Mesendoderm (in vitro differentiated cells): Measurements from ENCODE around the gene MACROD2.

ENCODE experiments used
- DNase-seq: peaks from one replicate; pipeline ENCODE4 v3.0.0; 2013
- H2AK5ac ChIP-seq: 2 replicates; pipeline ENCODE4 v1.6.1; 2013; ENCODE audit warnings: low read length, inconsistent platforms
- H2BK120ac ChIP-seq: 2 replicates; pipeline ENCODE4 v1.6.1; 2013; ENCODE audit warnings: low read depth, mild to moderate bottlenecking, low read length, moderate library complexity, mixed read lengths
- H2BK15ac ChIP-seq: replicated peaks from 2 replicates; pipeline ENCODE4 v1.6.1; 2013; ENCODE audit warnings: low read depth, mild to moderate bottlenecking, moderate library complexity
- H2BK5ac ChIP-seq: 2 replicates; pipeline ENCODE4 v1.6.1; 2013; ENCODE audit warnings: low read length, inconsistent platforms
- H3K18ac ChIP-seq: 2 replicates; pipeline ENCODE4 v1.6.1; 2013; ENCODE audit warnings: mild to moderate bottlenecking, low read length, mixed read lengths
- H3K23ac ChIP-seq: one replicate; pipeline ENCODE4 v1.6.1; 2013; ENCODE audit warnings: low read length
- H3K27ac ChIP-seq: 2 replicates; pipeline ENCODE4 v1.5.1; 2013; ENCODE audit warnings: low read depth, mild to moderate bottlenecking, inconsistent platforms, low read length, moderate library complexity
- H3K27me3 ChIP-seq: 2 replicates; pipeline ENCODE4 v1.6.1; 2013; ENCODE audit warnings: low read length, control low read depth, mild to moderate bottlenecking, inconsistent platforms; ENCODE audit not compliant: insufficient read depth, poor library complexity
- H3K36me3 ChIP-seq: 2 replicates; pipeline ENCODE4 v1.6.1; 2013; ENCODE audit warnings: low read length, inconsistent platforms; ENCODE audit not compliant: control insufficient read depth, insufficient read depth
- H3K4ac ChIP-seq: one replicate; pipeline ENCODE4 v1.6.1; 2013; ENCODE audit warnings: low read depth, mild to moderate bottlenecking, low read length, moderate library complexity
- H3K4me1 ChIP-seq: 2 replicates; pipeline ENCODE4 v1.6.1; 2013; ENCODE audit warnings: low read depth, low read length, inconsistent platforms; ENCODE audit not compliant: control insufficient read depth
- H3K4me2 ChIP-seq: 2 replicates; pipeline ENCODE4 v1.6.1; 2013; ENCODE audit warnings: low read length
- H3K4me3 ChIP-seq: 2 replicates; pipeline ENCODE4 v1.5.1; 2013; ENCODE audit warnings: mild to moderate bottlenecking, low read length
- H3K56ac ChIP-seq: one replicate; pipeline ENCODE4 v1.6.1; 2013; ENCODE audit warnings: low read length
- H3K79me1 ChIP-seq: 2 replicates; pipeline ENCODE4 v1.6.1; 2013; ENCODE audit warnings: low read length, inconsistent platforms
- H3K79me2 ChIP-seq: 2 replicates; pipeline ENCODE4 v1.6.1; 2013; ENCODE audit warnings: mild to moderate bottlenecking, low read length; ENCODE audit not compliant: control insufficient read depth, insufficient read depth
- H3K9ac ChIP-seq: 2 replicates; pipeline ENCODE4 v1.6.1; 2013; ENCODE audit warnings: low read length, inconsistent platforms
- H4K5ac ChIP-seq: one replicate; pipeline ENCODE4 v1.6.1; 2013; ENCODE audit warnings: low read length
- H4K8ac ChIP-seq: one replicate; pipeline ENCODE4 v1.6.1; 2013; ENCODE audit warnings: low read depth, mild to moderate bottlenecking, control low read depth, low read length, moderate library complexity
- WGBS: extraction: QIAGEN DNeasy Blood & Tissue Kit; methylation state at CpG from one replicate; pipeline ENCODE4 v1.1.7; 2013; ENCODE audit warnings: low lambda C conversion rate, missing lambda C conversion rate; ENCODE audit not compliant: insufficient coverage; ENCODE audit errors: extremely low coverage; 5-methylcytosine and 5-hydroxymethylcytosine counted together

MACROD2 gene

GRCh38 chr20:14647016-14647415 is 651.7 kb downstream of the MACROD2 start:
- Histone ChIP-seq H2AK5ac (no peak overlapping the region), H3K79me1 (no peaks in the 10 kb centered on the region), H3K27me3 (no peaks in the 10 kb centered on the region), H3K4me1 (no peaks in the 10 kb centered on the region), H3K27ac (no peak overlapping the region), H3K4ac (no peak overlapping the region), H4K8ac (no peak overlapping the region), H2BK120ac (no peak overlapping the region), H3K23ac (no peak overlapping the region), H3K18ac (no peak overlapping the region), H3K4me3 (no peak overlapping the region), H3K79me2 (no peaks in the 10 kb centered on the region), H3K36me3 (no peaks in the 10 kb centered on the region), H4K5ac (no peak overlapping the region), H2BK15ac (no peak overlapping the region), H3K4me2 (no peak overlapping the region), H3K9ac (no peak overlapping the region), H2BK5ac (no peak overlapping the region), H3K56ac (no peak overlapping the region)
- DNase-seq, result no peak
- no CpG with 5 or more reads among the region's 1 CpG for WGBS

- Histone ChIP-seq H3K79me1 (no peaks in the 10 kb centered on the region), H3K4me1 (no peaks in the 10 kb centered on the region), H3K4me2 (no peak overlapping the region), H3K9ac (no peak overlapping the region), H3K27me3 (no peaks in the 10 kb centered on the region), H3K36me3 (no peaks in the 10 kb centered on the region), H3K56ac (no peak overlapping the region), H3K23ac (no peak overlapping the region), H3K4me3 (no peak overlapping the region), H4K8ac (no peak overlapping the region), H3K79me2 (no peaks in the 10 kb centered on the region), H2BK120ac (no peak overlapping the region), H2BK5ac (no peak overlapping the region), H4K5ac (no peak overlapping the region), H2AK5ac (no peak overlapping the region), H3K18ac (no peak overlapping the region), H2BK15ac (no peak overlapping the region), H3K27ac (no peak overlapping the region), H3K4ac (no peak overlapping the region)
- peak; percentile 29 for DNase-seq
- WGBS, result no CpG with 5 or more reads among the region's 1 CpG
These were observed 654.3 kb downstream of the MACROD2 start for GRCh38 chr20:14649662-14650061.

- Histone ChIP-seq H2BK5ac (no peak overlapping the region), H3K79me2 (no peaks in the 10 kb centered on the region), H3K27ac (no peak overlapping the region), H3K27me3 (no peaks in the 10 kb centered on the region), H3K56ac (no peak overlapping the region), H4K8ac (no peak overlapping the region), H3K4me1 (no peaks in the 10 kb centered on the region), H2AK5ac (no peak overlapping the region), H3K36me3 (no peaks in the 10 kb centered on the region), H3K4me2 (no peak overlapping the region), H3K23ac (no peak overlapping the region), H2BK120ac (no peak overlapping the region), H3K18ac (no peak overlapping the region), H3K4ac (no peak overlapping the region), H3K79me1 (no peaks in the 10 kb centered on the region), H3K9ac (no peak overlapping the region), H4K5ac (no peak overlapping the region), H3K4me3 (no peak overlapping the region), H2BK15ac (no peak overlapping the region)
- DNase-seq, result no peak
- WGBS, result no CpG with 5 or more reads among the region's 4 CpGs
These were observed 662.1 kb downstream of the MACROD2 start for GRCh38 chr20:14657266-14658005.

- no peak overlapping the region for H2AK5ac ChIP-seq
- H3K27ac ChIP-seq, result no peak overlapping the region
- no peaks in the 10 kb centered on the region for H3K79me1 ChIP-seq
- no peak overlapping the region for H3K18ac ChIP-seq
- no peaks in the 10 kb centered on the region for H3K4me1 ChIP-seq
- no peak overlapping the region for H3K56ac ChIP-seq
- H3K4ac ChIP-seq, result no peak overlapping the region
- H2BK120ac ChIP-seq, result no peak overlapping the region
- H3K9ac ChIP-seq, result no peak overlapping the region
- H4K8ac ChIP-seq, result no peak overlapping the region
- no peak for DNase-seq
- H3K4me3 ChIP-seq, result no peak overlapping the region
- no peaks in the 10 kb centered on the region for H3K79me2 ChIP-seq
- no peak overlapping the region for H4K5ac ChIP-seq
- no peak overlapping the region for H2BK15ac ChIP-seq
- no peak overlapping the region for H3K4me2 ChIP-seq
- H2BK5ac ChIP-seq, result no peak overlapping the region
- no peak overlapping the region for H3K23ac ChIP-seq
- no CpG with 5 or more reads among the region's 3 CpGs for WGBS
- H3K36me3 ChIP-seq, result no peaks in the 10 kb centered on the region
- H3K27me3 ChIP-seq, result no peaks in the 10 kb centered on the region
These were observed 668.8 kb downstream of the MACROD2 start for GRCh38 chr20:14664101-14664500.

- Histone ChIP-seq H4K5ac (no peak overlapping the region), H3K4me1 (no peaks in the 10 kb centered on the region), H3K36me3 (no peaks in the 10 kb centered on the region), H3K4ac (no peak overlapping the region), H2BK120ac (no peak overlapping the region), H2AK5ac (no peak overlapping the region), H2BK5ac (no peak overlapping the region), H3K56ac (no peak overlapping the region), H2BK15ac (no peak overlapping the region), H3K18ac (no peak overlapping the region), H3K9ac (no peak overlapping the region), H3K23ac (no peak overlapping the region), H3K4me2 (no peak overlapping the region), H3K27ac (no peak overlapping the region), H4K8ac (no peak overlapping the region), H3K27me3 (no peaks in the 10 kb centered on the region), H3K4me3 (no peak overlapping the region), H3K79me1 (no peaks in the 10 kb centered on the region), H3K79me2 (no peaks in the 10 kb centered on the region)
- WGBS, result no CpG with 5 or more reads among the region's 1 CpG
- DNase-seq, result no peak
These were observed 671.4 kb downstream of the MACROD2 start for GRCh38 chr20:14666696-14667095.

- no peak overlapping the region for H3K23ac ChIP-seq
- no peak overlapping the region for H2BK5ac ChIP-seq
- no peak overlapping the region for H3K4me3 ChIP-seq
- no peak overlapping the region for H2BK120ac ChIP-seq
- no peak overlapping the region for H3K4me2 ChIP-seq
- H3K79me2 ChIP-seq, result no peaks in the 10 kb centered on the region
- H3K79me1 ChIP-seq, result no peaks in the 10 kb centered on the region
- H3K36me3 ChIP-seq, result no peaks in the 10 kb centered on the region
- H2BK15ac ChIP-seq, result no peak overlapping the region
- no peak overlapping the region for H2AK5ac ChIP-seq
- no peak for DNase-seq
- no peak overlapping the region for H3K56ac ChIP-seq
- WGBS, result no CpG with 5 or more reads among the region's 2 CpGs
- H3K9ac ChIP-seq, result no peak overlapping the region
- no peak overlapping the region for H4K8ac ChIP-seq
- H3K27ac ChIP-seq, result no peak overlapping the region
- H3K4me1 ChIP-seq, result no peaks in the 10 kb centered on the region
- H3K4ac ChIP-seq, result no peak overlapping the region
- H3K27me3 ChIP-seq, result no peaks in the 10 kb centered on the region
- H4K5ac ChIP-seq, result no peak overlapping the region
- no peak overlapping the region for H3K18ac ChIP-seq
These were observed 671.9 kb downstream of the MACROD2 start for GRCh38 chr20:14667226-14667625.
